NOMO-1 treated with dmso at 0.1 percent for 144 hours (cell line): Measurements from ENCODE around the gene KCNT2.
"Not testable (repeated sequence)": the region's sequence is repeated elsewhere in the genome, so short reads cannot be mapped to it uniquely, and the experiment has no call there.

Experiments used
- DNase-seq: peaks from one replicate; lab custom pipeline; 2025; ENCODE audit not compliant: unreplicated experiment; lab: John Stamatoyannopoulos, UW

KCNT2 gene

DNA sequence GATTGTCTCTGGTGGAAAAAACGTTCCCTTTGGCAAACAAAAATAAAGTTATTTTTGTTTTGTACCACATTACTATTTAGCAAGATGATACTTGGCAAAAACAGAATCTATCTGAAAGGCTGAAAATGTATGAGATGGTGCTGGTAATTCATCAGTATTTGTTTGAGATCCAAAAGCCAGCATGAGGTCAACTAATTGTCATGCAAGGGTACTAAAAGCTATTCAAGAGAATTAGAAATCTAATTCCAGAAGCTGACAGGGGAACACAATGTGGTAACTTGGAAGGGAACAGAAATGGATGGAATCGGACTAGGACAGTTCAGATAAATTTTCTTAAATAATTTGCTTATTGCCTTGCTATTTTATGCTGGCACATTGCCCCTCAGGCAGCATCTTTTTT lies 263.8 kb downstream of the KCNT2 start:
- no peak for DNase-seq

GRCh38 chr1:196324345-196324744 lies 283.9 kb downstream of the KCNT2 start:
- DNase-seq, result no peak

DNA sequence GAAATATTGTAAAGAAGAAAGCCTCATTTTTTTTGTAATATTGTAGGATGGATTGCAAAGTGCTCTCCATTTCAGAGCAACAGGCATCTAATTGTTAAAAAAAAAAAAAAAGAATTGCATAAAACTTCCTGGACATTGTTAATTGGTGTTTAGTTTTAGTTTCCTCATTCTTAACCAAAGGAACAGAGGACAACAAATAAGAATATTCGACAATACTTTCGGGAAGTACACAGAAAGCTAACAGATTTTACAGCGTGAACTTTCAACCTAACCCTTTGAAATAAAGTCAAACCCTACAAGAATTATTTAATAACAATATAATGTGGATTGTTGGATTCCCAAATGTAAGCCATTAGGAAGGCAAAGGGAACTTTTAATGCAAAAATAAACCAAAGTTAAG lies 284.4 kb downstream of the KCNT2 start:
- peak; percentile 5 for DNase-seq

DNA sequence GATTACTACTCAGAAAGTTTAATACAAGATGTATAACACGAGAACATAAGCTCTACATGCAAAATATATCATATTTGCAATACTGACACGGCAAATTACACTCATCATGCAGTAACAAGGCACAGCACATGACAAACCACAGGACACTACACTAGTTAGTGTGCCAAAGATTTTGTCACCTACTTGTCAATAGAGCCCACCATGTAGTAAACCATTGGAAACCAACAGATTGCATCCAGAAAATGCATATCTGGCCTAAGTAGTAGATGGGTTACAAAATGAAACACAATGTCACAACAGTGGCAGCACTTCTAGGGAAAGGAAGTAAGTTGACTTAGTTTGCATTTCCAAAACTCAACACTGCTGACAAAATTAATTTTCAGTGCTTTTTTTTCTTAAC lies 288.9 kb downstream of the KCNT2 start:
- no peak for DNase-seq

DNA sequence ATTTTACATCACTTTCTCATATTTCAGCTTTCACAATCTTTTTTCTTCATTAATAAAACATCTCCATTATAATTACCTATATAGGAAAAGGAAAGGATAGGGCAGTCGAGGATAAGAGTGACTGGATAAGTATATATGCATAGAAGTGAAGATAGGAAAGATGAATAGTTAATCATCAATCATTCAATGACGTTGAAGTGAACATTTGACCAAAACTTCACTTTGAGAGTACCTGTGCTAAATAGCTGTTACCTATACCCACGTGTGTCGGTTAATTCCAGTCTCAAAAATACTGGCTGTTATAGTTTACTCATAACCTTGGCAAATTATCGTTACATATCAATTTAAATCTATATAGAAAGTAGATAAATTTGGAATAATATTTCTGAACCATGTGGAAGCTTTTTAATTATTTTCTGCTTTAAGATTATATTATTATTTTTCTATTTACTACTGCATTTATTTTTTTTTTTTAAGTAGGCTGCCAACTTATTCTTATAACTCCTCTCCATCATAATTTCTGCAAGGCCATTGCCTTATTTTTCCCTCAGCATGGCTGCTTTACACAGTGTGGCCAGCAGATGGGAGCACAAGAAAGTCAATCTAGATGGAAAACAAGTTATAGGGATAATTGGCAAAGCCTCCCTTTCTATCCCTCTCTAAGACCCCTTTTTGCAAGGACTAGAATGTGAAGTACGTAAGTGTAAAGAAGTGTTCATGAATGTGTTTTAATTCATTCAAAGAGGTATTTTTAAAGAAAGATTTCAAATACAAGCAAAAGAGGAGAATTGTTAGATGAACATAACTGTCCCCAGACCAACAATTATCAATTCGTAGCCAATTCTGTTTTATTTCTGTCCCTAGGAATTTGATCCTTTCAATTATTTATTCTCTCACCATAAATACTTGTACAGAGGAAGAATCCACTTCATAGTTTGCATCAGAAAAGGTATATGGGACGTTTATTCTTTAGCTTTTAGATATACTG lies 290.4 kb downstream of the KCNT2 start:
- DNase-seq, result no peak

DNA sequence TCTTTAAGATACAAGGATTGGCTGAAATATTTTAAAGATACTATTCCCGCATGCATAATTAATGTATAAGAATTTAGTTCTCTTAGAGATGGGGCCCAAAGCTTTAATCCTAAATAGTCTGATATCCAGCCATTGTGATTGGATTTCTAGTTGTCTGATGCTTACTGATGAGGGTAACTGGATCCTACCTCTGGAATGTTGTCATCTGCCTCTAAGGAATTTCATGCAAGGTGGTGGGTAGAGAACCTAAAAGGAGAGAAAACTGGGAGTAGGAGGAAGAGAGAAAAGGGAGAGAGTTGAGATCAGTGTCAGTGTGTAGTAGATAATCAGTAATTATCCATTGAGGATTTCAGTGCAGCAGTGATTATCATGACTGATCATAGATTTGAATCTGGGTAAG lies 295.5 kb downstream of the KCNT2 start:
- no peak for DNase-seq

DNA sequence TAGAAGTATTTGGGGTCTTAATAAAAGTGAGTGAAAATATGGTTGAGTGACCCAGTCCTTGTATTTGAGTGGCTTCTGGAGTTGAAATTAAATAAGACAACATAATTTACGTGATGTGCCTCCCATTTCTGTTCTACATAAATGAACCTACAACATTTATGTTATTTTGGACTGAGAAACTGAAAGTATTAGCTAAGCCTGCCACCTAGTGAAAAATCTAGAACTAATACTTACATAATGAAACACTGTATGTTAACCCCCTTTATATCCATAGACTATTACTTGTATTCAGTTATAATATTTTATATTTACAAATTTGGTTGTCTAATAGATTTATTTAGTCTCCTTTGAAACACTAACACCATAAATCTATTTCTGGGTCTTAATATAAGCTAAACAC lies 298.9 kb downstream of the KCNT2 start:
- no peak for DNase-seq

DNA sequence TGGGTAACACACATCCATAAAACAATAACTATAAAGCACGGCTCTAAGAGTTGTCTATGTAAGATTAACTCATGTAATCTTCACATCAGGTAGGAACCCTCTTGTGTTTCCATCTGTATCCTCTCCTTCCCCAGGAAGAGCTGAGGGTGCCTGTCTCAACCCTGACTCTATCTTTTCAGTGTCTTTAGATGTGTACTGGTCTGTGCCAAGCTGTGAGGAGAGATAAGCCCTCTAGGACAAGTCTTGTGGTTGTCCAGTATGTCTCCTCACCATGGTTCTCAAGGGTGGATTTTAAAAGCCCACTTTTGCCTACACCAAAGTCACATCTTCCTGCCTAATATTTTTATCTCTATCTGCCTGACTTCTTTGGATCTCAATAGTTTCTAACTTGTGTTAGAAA lies 300.1 kb downstream of the KCNT2 start:
- DNase-seq, result no peak

DNA sequence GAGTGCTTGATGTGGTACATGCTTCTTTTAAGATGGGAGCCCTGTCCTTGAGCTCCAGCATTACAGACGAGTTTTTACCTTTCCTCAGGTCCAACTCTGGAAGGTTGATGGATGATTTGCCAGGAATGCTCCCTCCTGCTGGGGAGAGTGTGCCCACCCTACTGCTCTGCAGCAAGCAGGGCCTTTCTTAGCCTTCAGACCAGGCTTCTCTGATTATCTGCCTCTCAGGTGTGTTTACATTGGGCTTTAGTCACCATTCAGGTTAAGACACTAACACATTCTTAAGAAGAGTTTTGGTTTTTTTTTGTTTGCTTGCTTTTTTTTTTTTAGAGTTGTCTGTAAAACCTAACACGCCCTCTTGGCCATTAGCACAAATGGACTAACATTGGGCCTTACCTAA lies 301.8 kb downstream of the KCNT2 start:
- DNase-seq, result no peak

DNA sequence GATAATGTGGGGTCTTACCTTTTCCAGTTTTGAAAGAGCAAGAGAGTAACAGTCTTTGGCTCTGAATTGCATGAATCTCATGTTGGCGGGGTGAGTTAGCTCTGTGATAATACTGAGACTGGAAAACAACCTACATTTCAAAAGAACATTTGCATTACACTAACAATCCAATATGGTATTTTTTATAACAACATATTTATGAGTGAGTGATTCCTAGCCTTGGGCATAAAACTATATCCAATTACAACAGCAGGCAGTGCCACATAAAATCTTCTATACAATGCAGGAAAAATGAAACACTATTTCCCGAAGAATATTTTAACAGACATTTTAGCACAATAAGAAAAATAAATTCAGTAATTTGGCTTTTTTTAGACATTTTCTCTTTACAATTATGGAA lies 303.0 kb downstream of the KCNT2 start:
- DNase-seq, result no peak

GRCh38 chr1:196302981-196303380 lies 305.3 kb downstream of the KCNT2 start:
- DNase-seq, result no peak

DNA sequence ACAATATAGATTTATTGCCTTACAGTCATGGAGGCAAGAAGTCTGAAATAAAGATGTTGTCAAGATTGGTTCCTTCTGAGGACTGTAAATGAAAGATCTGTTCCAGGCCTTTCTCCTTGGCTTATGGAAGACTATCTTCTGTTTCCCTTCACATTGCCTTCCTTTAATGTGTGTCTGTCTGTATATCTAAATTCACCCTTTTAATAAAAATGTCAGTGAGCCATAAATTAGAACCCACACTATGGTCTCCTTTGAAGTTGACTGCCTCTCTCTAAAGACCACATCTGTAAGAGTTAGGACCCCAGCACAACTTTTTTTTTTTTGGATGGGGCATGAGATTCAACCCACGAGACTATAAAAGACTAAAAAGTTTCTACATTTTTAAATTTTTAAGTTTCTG lies 305.8 kb downstream of the KCNT2 start:
- DNase-seq, result no peak

DNA sequence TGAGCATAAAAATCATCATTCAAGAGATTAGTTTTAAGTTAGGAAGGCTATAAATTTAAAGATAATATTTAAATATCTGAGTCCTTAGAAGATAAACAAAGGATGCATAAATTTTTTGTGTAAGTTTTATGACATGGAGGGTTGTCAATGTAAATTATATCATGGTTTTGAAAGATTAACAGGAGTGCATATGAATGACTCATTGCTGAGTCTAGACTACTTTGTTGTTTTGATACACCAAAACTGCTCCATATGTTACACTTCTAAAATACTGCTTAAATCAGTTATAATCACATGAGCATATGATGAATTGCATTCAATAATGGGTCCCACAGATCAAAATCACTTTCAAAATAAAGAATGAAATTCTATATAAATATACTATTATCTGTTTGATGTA lies 312.5 kb downstream of the KCNT2 start:
- DNase-seq, result no peak

GRCh38 chr1:196278816-196279215 lies 329.4 kb downstream of the KCNT2 start:
- DNase-seq, result no peak

DNA sequence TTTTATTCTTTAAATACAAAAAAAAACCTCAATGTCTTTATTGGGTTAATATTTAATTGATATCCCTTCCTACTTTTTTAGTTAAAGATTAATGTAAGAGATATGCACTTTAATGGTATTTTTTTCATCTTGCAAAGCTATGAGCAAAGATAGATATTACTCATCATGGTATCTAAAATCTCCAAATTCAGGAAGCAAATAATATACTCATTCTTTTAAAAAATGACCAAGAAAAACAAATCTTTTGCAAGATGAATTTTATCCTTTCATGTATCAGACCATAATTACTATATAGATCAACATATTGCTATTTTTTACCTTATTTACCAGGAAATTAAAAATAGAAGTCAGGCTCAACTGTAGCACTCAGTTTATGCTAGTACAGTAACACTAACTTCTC lies 330.4 kb downstream of the KCNT2 start:
- DNase-seq, result no peak

- DNase-seq, result no peak
These were observed 336.9 kb downstream of the KCNT2 start for GRCh38 chr1:196271212-196271947.

GRCh38 chr1:196263086-196263485 lies 345.2 kb downstream of the KCNT2 start:
- not testable (repeated sequence) for DNase-seq

- no peak for DNase-seq
These were observed 348.0 kb downstream of the KCNT2 start for GRCh38 chr1:196260270-196260669.

DNA sequence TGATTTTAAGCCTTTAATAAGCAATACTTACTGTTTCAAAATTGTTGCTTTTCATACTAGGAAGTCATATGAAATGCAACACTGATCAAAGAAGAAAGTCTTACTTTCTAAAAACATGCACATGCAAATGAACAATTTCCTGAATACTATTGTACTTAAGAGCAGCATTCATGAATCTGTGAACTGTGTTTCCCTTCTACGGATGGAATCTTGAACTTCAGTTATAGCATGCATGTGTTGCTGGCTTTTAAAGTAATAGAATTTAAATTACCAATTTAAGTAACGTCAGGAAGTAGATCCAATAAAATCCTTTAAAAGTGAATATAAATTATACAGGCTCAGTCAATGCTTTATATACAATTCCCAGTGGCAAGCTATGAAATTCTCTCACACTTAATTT lies 348.9 kb downstream of the KCNT2 start:
- DNase-seq, result no peak

DNA sequence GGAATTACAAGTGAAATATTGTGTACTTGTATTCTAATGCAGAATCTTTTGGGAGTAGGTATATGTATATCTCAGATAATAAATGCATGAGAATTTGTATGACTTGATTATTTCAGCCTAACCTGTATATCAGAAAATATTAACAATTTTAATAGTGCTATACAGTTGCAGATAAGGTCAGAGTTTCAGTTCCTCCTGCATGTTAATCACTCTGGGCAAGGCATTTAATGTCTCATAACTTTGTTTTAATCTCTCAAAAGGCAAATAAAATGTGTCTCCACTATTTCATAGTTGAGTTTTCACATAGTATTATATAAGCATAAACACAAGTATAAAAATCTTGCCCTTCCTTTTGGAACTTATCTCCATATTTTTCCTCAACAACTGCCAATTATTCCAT lies 352.5 kb downstream of the KCNT2 start:
- no peak for DNase-seq

DNA sequence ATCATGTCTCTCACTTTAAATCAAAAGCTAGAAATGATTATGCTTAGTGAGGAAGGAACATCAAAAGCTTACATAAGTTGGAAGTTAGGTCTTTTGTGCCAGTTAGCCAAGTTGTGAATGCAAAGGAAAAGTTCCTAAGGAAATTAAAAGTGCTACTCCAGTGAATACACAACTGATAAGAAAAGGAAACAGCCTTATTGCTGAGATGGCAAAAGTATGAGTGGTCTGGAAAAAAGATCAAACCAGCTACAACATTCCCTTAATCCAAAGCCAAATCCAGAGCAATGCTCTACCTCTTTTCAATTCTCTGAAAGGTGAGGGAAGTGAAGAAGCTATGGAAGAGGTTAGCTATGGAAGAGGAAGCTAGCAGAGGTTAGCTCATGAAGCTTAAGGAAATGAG lies 378.7 kb downstream of the KCNT2 start:
- DNase-seq, result no peak

GRCh38 chr1:196214866-196215265 lies 393.4 kb downstream of the KCNT2 start:
- no peak for DNase-seq
